ENCODE data around the gene NHLRC2. TPM values are rescaled to one million over a fixed set of nuclear protein-coding genes. Genes with fewer than 3 reads are reported as not detected.

Gene NHLRC2
- total and polyA plus RNA-seq, 2 experiments from 2014 or later: 7.8 to 22.8 TPM

DNA sequence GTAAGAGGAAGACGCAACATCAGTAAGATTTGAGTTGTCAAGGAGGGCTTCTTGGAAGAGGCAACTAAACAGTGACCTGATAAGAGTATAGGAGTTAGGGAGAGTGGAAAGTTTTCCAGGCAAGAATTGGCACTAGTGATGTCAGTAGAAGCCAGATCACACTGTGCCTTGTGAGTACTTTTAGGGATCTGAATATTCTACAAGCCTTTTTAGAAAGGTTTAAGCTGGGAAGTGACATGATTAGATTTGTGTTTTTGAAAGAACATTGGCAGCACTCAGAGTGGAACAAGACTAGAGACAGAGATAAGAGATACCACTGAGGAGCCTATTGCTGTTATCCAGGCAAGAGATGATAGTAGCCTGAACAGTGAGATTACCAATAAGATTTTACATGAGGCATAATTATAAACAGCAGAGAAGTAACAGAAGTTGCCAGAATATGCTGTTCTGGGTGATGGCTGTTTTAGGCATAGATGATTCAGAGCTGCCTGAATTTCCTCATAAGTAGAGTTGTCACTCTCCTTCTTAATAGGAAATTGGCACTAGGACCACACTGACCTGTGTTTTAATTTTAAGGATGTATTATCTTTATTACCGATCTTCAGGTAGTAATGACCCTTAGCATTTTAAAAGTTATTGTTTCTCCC, 45.6 kb downstream of the NHLRC2 start:
- Histone ChIP-seq H3K4me1 (ENCODE audit: insufficient read depth) (no peaks in the 10 kb centered on the region), H3K9me3 (ENCODE audit: low read depth) (no peaks in the 10 kb centered on the region), H3K4me3 (no peak overlapping the region), H2AFZ (no peak overlapping the region), H3K27me3 (no peaks in the 10 kb centered on the region), H3K9me2 (replicated peaks; ENCODE audit: insufficient read depth) (no peaks in the 10 kb centered on the region), H3K4me2 (no peak overlapping the region), H4K20me1 (ENCODE audit: insufficient read depth, poor library complexity, severe bottlenecking) (no peaks in the 10 kb centered on the region), H3K36me3 (replicated peaks; ENCODE audit: insufficient read depth, low read depth) (no peaks in the 10 kb centered on the region), H3K27ac (no peak overlapping the region), H3K79me2 (no peaks in the 10 kb centered on the region)
- DNase-seq (ENCODE audit: low spot score): no peak
- TF ChIP-seq EZH2 (IDR thresholded peaks at IDR 0.05; ENCODE audit: borderline replicate concordance) (no peak), EZH2phosphoT487 (IDR thresholded peaks at IDR 0.05; ENCODE audit: low read depth, severe bottlenecking, unreplicated experiment) (no peak)
- TF ChIP-seq, protein P1, sequence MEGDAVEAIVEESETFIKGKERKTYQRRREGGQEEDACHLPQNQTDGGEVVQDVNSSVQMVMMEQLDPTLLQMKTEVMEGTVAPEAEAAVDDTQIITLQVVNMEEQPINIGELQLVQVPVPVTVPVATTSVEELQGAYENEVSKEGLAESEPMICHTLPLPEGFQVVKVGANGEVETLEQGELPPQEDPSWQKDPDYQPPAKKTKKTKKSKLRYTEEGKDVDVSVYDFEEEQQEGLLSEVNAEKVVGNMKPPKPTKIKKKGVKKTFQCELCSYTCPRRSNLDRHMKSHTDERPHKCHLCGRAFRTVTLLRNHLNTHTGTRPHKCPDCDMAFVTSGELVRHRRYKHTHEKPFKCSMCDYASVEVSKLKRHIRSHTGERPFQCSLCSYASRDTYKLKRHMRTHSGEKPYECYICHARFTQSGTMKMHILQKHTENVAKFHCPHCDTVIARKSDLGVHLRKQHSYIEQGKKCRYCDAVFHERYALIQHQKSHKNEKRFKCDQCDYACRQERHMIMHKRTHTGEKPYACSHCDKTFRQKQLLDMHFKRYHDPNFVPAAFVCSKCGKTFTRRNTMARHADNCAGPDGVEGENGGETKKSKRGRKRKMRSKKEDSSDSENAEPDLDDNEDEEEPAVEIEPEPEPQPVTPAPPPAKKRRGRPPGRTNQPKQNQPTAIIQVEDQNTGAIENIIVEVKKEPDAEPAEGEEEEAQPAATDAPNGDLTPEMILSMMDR (IDR thresholded peaks at IDR 0.05; ENCODE audit: poor library complexity): no peak
- WGBS (ENCODE audit: low lambda C conversion rate, missing lambda C conversion rate): 88% methylated on average over 2 of the region's 2 CpGs

DNA sequence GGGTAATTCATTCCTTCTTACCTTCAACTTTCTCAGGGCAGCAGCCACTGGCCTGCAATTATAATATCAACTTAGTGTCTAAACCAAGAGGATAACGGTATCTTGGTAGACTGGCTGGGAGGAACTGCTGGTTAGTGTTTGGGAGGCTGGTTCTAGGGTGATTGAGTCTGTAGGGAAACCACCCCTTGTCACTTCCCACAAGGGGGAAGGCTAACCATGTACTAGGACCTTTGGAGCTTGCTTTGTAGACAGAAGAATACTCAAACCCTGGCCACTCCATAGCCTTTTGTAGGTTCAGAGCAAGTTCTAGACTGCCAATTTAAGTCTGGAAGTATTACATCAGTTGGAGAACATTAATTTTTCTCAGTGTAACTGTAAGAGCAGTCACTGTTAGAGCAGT, 51.3 kb downstream of the NHLRC2 start:
- TF ChIP-seq, protein P1 (IDR thresholded peaks at IDR 0.05; ENCODE audit: poor library complexity): peak; percentile 7
- no peak for TF ChIP-seq EZH2phosphoT487 (IDR thresholded peaks at IDR 0.05; ENCODE audit: low read depth, severe bottlenecking, unreplicated experiment)
- no peak for TF ChIP-seq EZH2 (IDR thresholded peaks at IDR 0.05; ENCODE audit: borderline replicate concordance)
- 83% methylated on average over 1 of the region's 1 CpG for WGBS (ENCODE audit: low lambda C conversion rate, missing lambda C conversion rate)
- Histone ChIP-seq H3K9me2 (replicated peaks; ENCODE audit: insufficient read depth) (no peaks in the 10 kb centered on the region), H3K36me3 (replicated peaks; ENCODE audit: insufficient read depth, low read depth) (no peaks in the 10 kb centered on the region), H3K4me3 (no peak overlapping the region), H3K27ac (no peak overlapping the region), H3K79me2 (no peaks in the 10 kb centered on the region), H3K27me3 (no peaks in the 10 kb centered on the region), H3K4me1 (ENCODE audit: insufficient read depth) (no peaks in the 10 kb centered on the region), H3K4me2 (no peak overlapping the region), H3K9me3 (ENCODE audit: low read depth) (no peaks in the 10 kb centered on the region), H4K20me1 (ENCODE audit: insufficient read depth, poor library complexity, severe bottlenecking) (no peaks in the 10 kb centered on the region), H2AFZ (no peak overlapping the region)
- no peak for DNase-seq (ENCODE audit: low spot score)

DNA sequence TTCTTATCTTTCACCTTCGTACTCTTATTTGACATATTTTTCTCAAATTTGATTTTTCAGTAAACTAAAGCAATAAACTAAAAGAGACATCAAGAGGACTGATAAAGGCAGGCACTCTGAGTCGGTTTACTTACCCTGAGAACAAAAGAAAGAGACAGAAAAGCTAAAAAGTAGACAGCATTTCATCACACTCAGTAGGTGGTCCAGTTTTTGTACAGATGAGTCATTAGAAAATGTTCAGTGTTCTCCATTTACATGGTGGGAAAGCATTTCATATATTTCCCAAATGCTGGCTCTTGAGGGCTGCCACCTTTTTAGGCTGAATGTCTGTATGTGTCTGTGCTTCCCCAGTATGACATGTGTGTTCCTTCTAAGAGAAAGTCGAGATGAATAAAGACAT, 52.7 kb downstream of the NHLRC2 start:
- TF ChIP-seq EZH2phosphoT487 (IDR thresholded peaks at IDR 0.05; ENCODE audit: low read depth, severe bottlenecking, unreplicated experiment): no peak
- no peak overlapping the region for H3K4me2 ChIP-seq
- no peaks in the 10 kb centered on the region for H3K36me3 ChIP-seq (replicated peaks; ENCODE audit: insufficient read depth, low read depth)
- H4K20me1 ChIP-seq (ENCODE audit: insufficient read depth, poor library complexity, severe bottlenecking): no peaks in the 10 kb centered on the region
- H3K27me3 ChIP-seq: no peaks in the 10 kb centered on the region
- H3K27ac ChIP-seq: no peak overlapping the region
- DNase-seq (ENCODE audit: low spot score): no peak
- WGBS (ENCODE audit: low lambda C conversion rate, missing lambda C conversion rate): 38% methylated on average over 3 of the region's 3 CpGs
- no peak overlapping the region for H2AFZ ChIP-seq
- no peaks in the 10 kb centered on the region for H3K4me1 ChIP-seq (ENCODE audit: insufficient read depth)
- H3K9me2 ChIP-seq (replicated peaks; ENCODE audit: insufficient read depth): no peaks in the 10 kb centered on the region
- H3K79me2 ChIP-seq: no peaks in the 10 kb centered on the region
- no peaks in the 10 kb centered on the region for H3K9me3 ChIP-seq (ENCODE audit: low read depth)
- H3K4me3 ChIP-seq: no peak overlapping the region

DNA sequence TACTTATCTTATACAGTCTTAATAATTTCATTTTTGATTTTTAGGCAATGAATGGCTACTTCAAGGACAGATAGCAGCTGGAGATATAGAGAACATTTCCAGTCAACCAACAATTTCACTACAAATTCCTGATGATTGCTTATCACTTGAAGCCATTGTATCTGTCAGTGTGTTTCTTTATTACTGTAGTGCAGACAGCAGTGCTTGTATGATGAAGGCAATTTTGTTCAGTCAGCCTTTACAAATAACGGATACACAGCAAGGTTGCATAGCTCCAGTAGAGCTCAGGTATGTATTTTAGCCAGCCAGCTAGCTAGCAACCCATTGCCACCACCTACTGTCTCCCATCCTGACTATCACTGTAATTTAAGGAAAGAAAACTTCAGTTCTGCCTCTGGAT, 53.8 kb downstream of the NHLRC2 start:
- Histone ChIP-seq H3K79me2 (no peaks in the 10 kb centered on the region), H3K4me2 (no peak overlapping the region), H3K4me3 (no peak overlapping the region), H2AFZ (no peak overlapping the region), H3K9me3 (ENCODE audit: low read depth) (no peaks in the 10 kb centered on the region), H3K27me3 (no peaks in the 10 kb centered on the region), H3K27ac (no peak overlapping the region), H3K36me3 (replicated peaks; ENCODE audit: insufficient read depth, low read depth) (no peaks in the 10 kb centered on the region), H3K9me2 (replicated peaks; ENCODE audit: insufficient read depth) (no peaks in the 10 kb centered on the region), H4K20me1 (ENCODE audit: insufficient read depth, poor library complexity, severe bottlenecking) (no peaks in the 10 kb centered on the region), H3K4me1 (ENCODE audit: insufficient read depth) (no peaks in the 10 kb centered on the region)
- 85% methylated on average over 1 of the region's 1 CpG for WGBS (ENCODE audit: low lambda C conversion rate, missing lambda C conversion rate)
- TF ChIP-seq EZH2phosphoT487 (IDR thresholded peaks at IDR 0.05; ENCODE audit: low read depth, severe bottlenecking, unreplicated experiment) (no peak), EZH2 (IDR thresholded peaks at IDR 0.05; ENCODE audit: borderline replicate concordance) (no peak)
- TF ChIP-seq, protein P1 (IDR thresholded peaks at IDR 0.05; ENCODE audit: poor library complexity): no peak
- DNase-seq (ENCODE audit: low spot score): no peak

Data from hepatocyte (in vitro differentiated cells).